ENCODE data around the gene CRYBA4. TPM values are rescaled to one million over a fixed set of nuclear protein-coding genes. Genes with fewer than 3 reads are reported as not detected.

CRYBA4 gene
- total RNA-seq, 1 donor from 2014 or later = not detected

GRCh38 chr22:26618455-26618854 lies 3.3 kb upstream of the CRYBA4 start:
- TF ChIP-seq, protein P1, sequence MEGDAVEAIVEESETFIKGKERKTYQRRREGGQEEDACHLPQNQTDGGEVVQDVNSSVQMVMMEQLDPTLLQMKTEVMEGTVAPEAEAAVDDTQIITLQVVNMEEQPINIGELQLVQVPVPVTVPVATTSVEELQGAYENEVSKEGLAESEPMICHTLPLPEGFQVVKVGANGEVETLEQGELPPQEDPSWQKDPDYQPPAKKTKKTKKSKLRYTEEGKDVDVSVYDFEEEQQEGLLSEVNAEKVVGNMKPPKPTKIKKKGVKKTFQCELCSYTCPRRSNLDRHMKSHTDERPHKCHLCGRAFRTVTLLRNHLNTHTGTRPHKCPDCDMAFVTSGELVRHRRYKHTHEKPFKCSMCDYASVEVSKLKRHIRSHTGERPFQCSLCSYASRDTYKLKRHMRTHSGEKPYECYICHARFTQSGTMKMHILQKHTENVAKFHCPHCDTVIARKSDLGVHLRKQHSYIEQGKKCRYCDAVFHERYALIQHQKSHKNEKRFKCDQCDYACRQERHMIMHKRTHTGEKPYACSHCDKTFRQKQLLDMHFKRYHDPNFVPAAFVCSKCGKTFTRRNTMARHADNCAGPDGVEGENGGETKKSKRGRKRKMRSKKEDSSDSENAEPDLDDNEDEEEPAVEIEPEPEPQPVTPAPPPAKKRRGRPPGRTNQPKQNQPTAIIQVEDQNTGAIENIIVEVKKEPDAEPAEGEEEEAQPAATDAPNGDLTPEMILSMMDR (IDR thresholded peaks at IDR 0.05) = no peak
- DNase-seq (no peak), ATAC-seq (no peak)
- H3K9me3 ChIP-seq = no peaks in the 10 kb centered on the region
- no peak overlapping the region for H3K4me3 ChIP-seq
- intact Hi-C loops (cut with DNase I) = no loop called here
- H3K36me3 ChIP-seq = no peaks in the 10 kb centered on the region
- H3K27me3 ChIP-seq (ENCODE audit: low read depth) = peaks cover 5% of the 10 kb centered on the region
- H3K27ac ChIP-seq = peak overlapping the region; percentile 24
- peaks cover 30% of the 10 kb centered on the region for H3K4me1 ChIP-seq

DNA sequence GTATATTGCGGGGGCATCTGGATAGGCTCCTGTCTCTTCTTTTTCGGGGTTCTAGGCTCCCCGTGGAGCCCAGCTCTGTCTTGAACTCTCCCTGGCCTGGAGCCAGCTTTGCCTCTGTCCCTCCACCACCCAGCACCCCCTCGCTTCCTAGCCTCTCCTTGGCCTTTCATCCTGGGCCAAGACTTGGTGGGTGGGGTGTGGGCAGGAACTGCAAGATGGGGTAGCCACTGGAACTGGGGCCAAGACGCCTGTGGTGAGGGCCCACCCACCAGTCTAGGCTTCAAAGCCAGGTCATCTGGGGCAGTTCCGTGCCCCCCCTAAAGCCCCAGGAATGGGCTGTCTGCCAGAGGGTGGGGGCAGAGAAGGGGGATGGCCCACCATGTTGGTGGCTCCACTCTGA lies 2.3 kb upstream of the CRYBA4 start:
- TF ChIP-seq, protein P1 (IDR thresholded peaks at IDR 0.05) = no peak
- peak in 1 of 2 donors; percentile 33 for ATAC-seq
- no peak overlapping the region for H3K4me3 ChIP-seq
- no peaks in the 10 kb centered on the region for H3K9me3 ChIP-seq
- no peaks in the 10 kb centered on the region for H3K36me3 ChIP-seq
- H3K27me3 ChIP-seq (ENCODE audit: low read depth) = peaks cover under 1% of the 10 kb centered on the region
- no peak overlapping the region for H3K27ac ChIP-seq
- no peak for DNase-seq
- intact Hi-C loops (cut with DNase I) = no loop called here
- peaks cover 30% of the 10 kb centered on the region for H3K4me1 ChIP-seq

- H3K4me3 ChIP-seq = no peak overlapping the region
- ATAC-seq (no peak), DNase-seq (no peak)
- no peaks in the 10 kb centered on the region for H3K36me3 ChIP-seq
- peaks cover 30% of the 10 kb centered on the region for H3K4me1 ChIP-seq
- no peaks in the 10 kb centered on the region for H3K9me3 ChIP-seq
- no peak overlapping the region for H3K27ac ChIP-seq
- intact Hi-C loops (cut with DNase I) = no loop called here
- no peaks in the 10 kb centered on the region for H3K27me3 ChIP-seq (ENCODE audit: low read depth)
- TF ChIP-seq, protein P1 (IDR thresholded peaks at IDR 0.05) = no peak
These were observed 1.6 kb upstream of the CRYBA4 start for GRCh38 chr22:26620197-26620596.

DNA sequence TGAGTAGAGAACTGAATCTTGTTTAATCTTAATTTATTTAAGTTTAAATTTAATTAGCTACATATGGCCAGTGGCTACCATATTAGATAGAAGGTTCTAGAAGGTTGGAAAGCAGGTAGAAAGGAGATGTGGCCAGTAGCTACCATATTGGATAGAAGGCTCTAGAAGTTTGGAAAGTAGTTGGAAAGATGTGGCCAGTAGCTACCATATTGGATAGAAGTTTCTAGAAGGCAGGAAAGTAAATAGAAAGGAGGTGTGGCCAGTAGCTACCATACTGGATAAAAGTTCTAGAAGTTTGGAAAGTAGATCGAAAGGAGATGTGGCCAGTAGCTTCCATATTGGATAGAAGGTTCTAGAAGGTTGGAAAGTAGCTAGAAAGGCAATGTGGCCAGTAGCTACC lies 2.2 kb downstream of the CRYBA4 start:
- DNase-seq (no peak), ATAC-seq (no peak)
- H3K27ac ChIP-seq = no peak overlapping the region
- no peaks in the 10 kb centered on the region for H3K9me3 ChIP-seq
- no peaks in the 10 kb centered on the region for H3K27me3 ChIP-seq (ENCODE audit: low read depth)
- TF ChIP-seq, protein P1 (IDR thresholded peaks at IDR 0.05) = no peak
- H3K36me3 ChIP-seq = no peaks in the 10 kb centered on the region
- no peak overlapping the region for H3K4me3 ChIP-seq
- intact Hi-C loops (cut with DNase I) = no loop called here
- peaks cover 6% of the 10 kb centered on the region for H3K4me1 ChIP-seq

GRCh38 chr22:26624803-26625202 lies 3.0 kb downstream of the CRYBA4 start:
- peaks cover under 1% of the 10 kb centered on the region for H3K4me1 ChIP-seq
- DNase-seq (no peak), ATAC-seq (no peak)
- intact Hi-C loops (cut with DNase I) = no loop called here
- no peaks in the 10 kb centered on the region for H3K9me3 ChIP-seq
- no peak overlapping the region for H3K4me3 ChIP-seq
- no peaks in the 10 kb centered on the region for H3K36me3 ChIP-seq
- TF ChIP-seq, protein P1 (IDR thresholded peaks at IDR 0.05) = no peak
- H3K27ac ChIP-seq = no peak overlapping the region
- H3K27me3 ChIP-seq (ENCODE audit: low read depth) = no peaks in the 10 kb centered on the region
